GM19240 (cell line): Measurements from ENCODE around the gene EEIG1.

Experiments used
- DNase-seq: peaks from one replicate; pipeline ENCODE4 v3.0.0; 2011; ENCODE audit warnings: low spot score; ENCODE audit not compliant: insufficient read length

The EEIG1 gene

GRCh38 chr9:127975376-127976315 is 5.1 kb downstream of the EEIG1 start:
- no peak for DNase-seq

GRCh38 chr9:127974769-127975261 is 6.0 kb downstream of the EEIG1 start:
- DNase-seq, result no peak

DNA sequence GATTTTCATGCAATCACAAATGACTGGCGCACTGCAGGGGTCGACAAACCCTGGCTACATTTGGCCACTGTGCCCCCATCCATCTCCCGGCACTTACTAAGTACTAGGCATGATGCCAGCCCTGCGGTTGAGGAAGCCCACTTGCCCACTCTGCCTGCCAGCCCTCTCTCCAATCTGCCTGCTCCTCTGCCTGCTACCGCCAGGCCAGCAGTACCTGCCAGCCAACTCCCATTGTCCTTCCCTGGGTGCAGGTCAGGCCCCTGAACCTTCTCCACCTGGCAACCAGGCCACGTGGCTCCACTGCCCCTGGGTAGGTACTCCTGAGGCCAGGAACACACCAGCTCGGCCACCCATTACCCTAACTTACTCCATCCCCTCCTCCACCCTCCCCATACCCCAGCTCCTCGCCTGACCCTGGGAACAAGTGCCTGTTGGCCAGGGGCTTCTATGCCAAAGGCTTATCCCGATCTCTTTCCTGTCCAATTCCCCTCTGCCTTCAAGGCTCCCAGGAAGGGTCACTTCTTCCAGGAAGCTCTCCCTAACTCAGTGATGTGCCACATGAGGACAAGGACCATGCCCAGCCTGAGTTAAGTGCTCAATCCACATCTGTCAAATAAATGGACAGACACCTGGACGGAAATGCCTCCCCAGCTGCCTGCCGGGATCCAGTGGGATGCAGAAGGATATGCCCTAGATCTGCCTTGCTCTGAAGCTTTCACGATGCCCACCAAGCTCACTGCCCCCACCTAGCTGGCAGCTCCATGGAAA is 6.6 kb downstream of the EEIG1 start:
- no peak for DNase-seq

DNA sequence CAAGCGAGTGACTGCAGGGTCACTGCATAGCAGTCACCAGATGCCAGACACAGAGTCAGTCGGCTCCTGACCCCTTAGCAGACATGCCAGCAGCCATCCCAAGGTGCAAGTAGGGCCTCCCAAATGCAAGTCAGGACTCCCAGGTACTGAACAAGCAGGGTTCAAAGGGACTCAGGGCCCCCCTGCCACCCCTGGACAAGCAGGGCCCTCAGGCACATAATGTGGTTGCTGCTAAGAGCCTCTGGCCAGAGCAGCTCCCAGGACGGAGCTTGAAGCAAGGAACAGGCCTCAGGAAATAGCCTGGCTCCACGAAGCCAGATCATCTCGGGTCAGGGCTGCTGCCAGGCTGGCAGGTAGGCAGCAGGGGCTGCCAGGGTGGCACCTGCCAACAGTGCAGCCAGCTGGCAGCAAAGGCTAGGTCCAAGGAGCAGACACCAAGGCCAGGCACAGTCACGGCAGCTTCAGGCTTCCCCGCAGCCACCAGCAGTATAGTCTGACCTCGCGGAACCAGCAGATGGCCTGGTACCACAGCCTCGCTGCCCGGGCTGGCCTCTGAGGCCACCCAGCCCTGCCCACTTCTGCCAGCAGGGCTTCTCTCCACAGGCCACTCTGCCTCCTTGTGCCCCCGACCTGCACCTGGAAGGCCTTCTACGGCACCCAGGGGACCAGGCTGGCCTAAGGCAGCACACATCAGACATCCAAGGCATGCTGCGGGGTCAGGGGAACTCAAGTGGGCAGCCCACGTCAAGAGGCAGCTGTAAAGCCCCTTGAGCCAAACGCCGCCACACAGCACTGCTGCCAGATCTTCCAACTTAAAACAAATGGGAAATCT is 7.4 kb downstream of the EEIG1 start:
- no peak for DNase-seq

GRCh38 chr9:127972236-127972871 is 8.4 kb downstream of the EEIG1 start:
- no peak for DNase-seq

GRCh38 chr9:127971357-127972235 is 9.2 kb downstream of the EEIG1 start:
- no peak for DNase-seq

GRCh38 chr9:127970401-127971313 is 10.1 kb downstream of the EEIG1 start:
- DNase-seq, result peak; percentile 97

GRCh38 chr9:127968700-127969383 is 11.9 kb downstream of the EEIG1 start:
- DNase-seq, result no peak

- DNase-seq, result no peak
Observed at GRCh38 chr9:127968042-127968441, 12.7 kb downstream of the EEIG1 start.

DNA sequence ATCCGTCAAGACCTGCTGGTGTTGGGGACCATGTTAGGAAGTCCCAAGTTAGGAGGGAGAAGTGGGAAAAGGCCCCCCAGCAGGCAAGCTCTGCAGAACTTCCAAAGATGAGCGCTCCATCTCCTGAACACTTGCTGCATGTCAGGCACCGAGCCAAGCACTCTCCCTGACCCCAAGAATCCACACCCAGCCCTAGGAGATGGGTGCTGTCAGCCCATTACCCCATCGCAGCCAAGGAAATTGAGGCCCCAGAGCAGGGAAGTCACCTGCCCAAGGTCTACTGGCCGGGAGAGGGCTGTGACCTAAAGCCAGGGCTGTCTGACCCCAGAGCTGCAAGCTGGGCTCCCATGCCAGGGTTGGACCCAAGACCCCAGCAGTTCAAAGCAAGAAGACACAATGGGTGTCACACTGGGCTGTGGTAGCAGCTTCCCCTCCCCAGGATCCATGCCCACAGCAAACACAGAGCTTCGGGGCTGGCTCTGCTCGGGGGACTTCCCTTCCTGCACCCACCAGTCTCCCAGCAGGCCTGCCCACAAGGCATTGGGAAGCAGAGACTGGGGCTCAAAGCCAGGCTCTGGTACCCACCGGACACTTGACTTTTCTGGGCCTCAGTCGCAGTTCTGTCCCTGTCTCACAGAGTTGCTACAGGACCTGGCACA is 13.5 kb downstream of the EEIG1 start:
- DNase-seq, result no peak

DNA sequence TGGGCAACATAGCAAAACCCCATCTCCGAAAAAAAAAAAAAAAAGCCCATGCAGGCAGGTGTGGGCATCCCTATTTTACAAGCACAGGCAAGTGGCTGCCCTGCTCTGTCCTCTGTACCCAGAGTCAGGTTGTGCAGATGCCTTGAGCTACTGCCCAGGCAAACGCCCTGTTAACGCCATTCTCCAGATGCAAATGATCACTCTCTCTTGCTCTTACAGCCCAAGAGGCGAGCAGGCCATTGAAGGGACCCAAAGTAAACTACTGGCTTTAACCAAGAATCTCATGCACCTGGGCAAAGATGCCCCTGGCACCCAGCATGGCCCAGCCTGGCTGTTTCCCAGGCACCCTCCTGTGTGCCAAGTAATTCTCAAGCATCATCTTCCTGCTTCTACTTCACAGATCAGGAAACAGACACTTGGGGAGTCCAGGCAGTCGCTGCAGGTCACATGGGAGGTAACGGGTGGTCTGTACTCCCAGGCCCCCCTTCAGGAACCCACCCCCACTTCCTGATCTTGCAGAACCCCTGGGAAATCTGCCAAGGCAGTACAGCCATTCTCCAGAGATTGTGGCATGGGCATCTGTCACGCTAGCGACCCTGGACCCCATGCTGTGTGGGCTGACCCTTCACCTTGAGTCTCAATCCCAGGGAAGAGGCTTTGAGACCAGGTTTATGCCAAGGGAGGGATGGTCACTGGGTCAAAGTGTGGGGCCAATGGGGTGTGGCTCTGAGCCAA is 14.2 kb downstream of the EEIG1 start:
- DNase-seq, result no peak

DNA sequence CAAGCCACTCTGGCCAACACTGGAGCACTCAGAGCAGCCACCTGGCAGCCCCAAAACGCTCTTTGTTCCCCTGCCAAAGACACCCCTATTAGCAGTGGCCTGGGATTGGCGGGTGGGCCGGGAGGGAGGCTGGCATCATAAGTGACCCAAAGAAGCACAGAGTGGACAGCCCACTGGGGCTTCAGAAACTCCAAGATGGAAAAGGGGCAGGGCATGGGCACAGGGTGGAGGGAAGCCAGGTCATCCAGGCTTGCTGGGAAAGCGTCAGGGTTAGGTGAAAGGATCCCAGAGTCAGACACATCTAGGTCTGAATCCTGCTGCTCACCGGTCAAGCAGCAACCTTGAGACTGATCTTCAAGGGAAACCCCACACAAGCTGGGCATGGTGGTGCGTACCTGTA is 14.8 kb downstream of the EEIG1 start:
- no peak for DNase-seq

DNA sequence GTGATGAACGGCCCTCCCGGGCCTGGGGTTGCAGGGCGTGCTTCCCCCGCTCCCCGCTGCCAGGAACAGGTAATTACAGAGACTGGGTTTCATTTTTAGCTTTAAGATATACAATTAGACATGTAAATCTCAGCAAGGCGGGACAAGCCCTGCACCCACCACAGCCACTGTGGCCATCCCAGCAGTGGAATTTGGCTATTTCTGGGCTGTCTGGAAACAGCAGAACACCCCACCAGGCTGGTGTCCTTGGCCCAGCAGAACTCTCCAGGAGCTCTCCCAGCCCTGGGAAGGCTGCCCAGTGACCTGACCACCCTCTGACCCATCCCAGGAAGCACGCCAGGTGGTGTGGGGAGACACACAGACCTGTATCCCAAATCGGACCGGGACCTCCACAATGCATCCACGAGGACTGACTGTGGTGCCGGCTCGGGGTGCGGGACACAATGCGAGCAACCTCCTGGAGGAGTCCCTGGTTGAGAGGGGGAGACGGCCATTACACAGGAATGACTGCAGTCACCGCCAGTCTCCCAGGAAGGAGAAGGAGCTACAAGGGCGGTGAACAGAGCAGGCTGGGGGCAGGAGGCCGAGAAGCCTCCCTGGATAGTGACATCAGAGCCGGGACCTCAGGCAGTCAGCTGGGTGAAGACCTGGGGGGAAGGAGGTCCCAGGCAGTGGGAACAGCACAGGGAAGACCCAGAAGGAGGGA is 17.3 kb downstream of the EEIG1 start:
- no peak for DNase-seq

- no peak for DNase-seq
Observed at GRCh38 chr9:127963041-127963358, 17.8 kb downstream of the EEIG1 start.

GRCh38 chr9:127962278-127962677 is 18.5 kb downstream of the EEIG1 start:
- no peak for DNase-seq

GRCh38 chr9:127961613-127962155 is 19.1 kb downstream of the EEIG1 start:
- no peak for DNase-seq
